Testis (tissue), 5 donors: ENCODE measurements around the gene LRRC30. TPM values are rescaled to one million over a fixed set of nuclear protein-coding genes. Genes with fewer than 3 reads are reported as not detected.

Source experiments
- DNase-seq: peaks from one replicate; pipeline ENCODE4 v3.0.0-alpha.2; 2019
- H3K27ac ChIP-seq, 2 donors: fragments of 200-600 bp; sonication (generic); one replicate each; pipeline ENCODE4 v1.5.1; 2019
- H3K27me3 ChIP-seq: fragments of 200-600 bp; sonication (generic); one replicate; pipeline ENCODE4 v1.5.1; 2019
- H3K36me3 ChIP-seq: fragments of 200-600 bp; sonication (generic); one replicate; pipeline ENCODE4 v1.5.1; 2017; ENCODE audit warnings: low read depth; ENCODE audit errors: missing control alignments
- H3K4me1 ChIP-seq: fragments of 200-600 bp; sonication (generic); one replicate; pipeline ENCODE4 v1.5.1; 2019
- H3K4me3 ChIP-seq, 2 donors: fragments of 200-600 bp; sonication (generic); one replicate each; pipeline ENCODE4 v1.5.1; 2017 to 2019
- H3K9me3 ChIP-seq: fragments of 200-600 bp; sonication (generic); one replicate; pipeline ENCODE4 v1.5.1; 2017
- CTCF ChIP-seq, 3 experiments: fragments of 450-650 bp in 2 of 3; fragments of 200-600 bp in 1 of 3; sonication (generic) in 1 of 3; IDR thresholded peaks; one replicate each; pipeline ENCODE4 v1.5.1; 2016 to 2019; ENCODE audit warnings: antibody characterized with exemption in 3 of 3, mild to moderate bottlenecking in 2 of 3, moderate library complexity in 1 of 3
- POLR2A ChIP-seq: fragments of 450-650 bp; IDR thresholded peaks from one replicate; pipeline ENCODE4 v1.6.1; 2017; ENCODE audit warnings: antibody characterized with exemption, mild to moderate bottlenecking, moderate library complexity
- WGBS, 2 donors: methylation state at CpG; one replicate each; pipeline ENCODE4 v1.1.5; 2018; 5-methylcytosine and 5-hydroxymethylcytosine counted together
- intact Hi-C: fragments of 100-400 bp; cut with DNase I; formaldehyde crosslinking; loops from one replicate; pipeline ENCODE4 v1.15.1; 2023; ENCODE audit warnings: low total_unique reads
- long read RNA-seq, 2 donors: transcript quantifications; one replicate each; lab custom pipeline, GENCODE V29; 2026
- polyA plus RNA-seq: library from polyadenylated mRNA; stranded (reverse); fragments of 350-450 nt; fragmentation: Illumina TruSeq; extraction: RNeasy Lipid Tissue Mini Kit (QIAGEN cat#74804); gene quantifications from one replicate; pipeline ENCODE4 v1.2.3, GENCODE V29; 2014; ENCODE audit warnings: low read depth, low replicate concordance; ENCODE audit not compliant: insufficient read depth
- total RNA-seq, 2 donors: library from RNA; depleted of rRNA; stranded (reverse); fragments of >200 nt; gene quantifications; one replicate each; pipeline ENCODE4 v1.2.3, GENCODE V29; 2016

LRRC30 gene
- total RNA-seq (not detected), polyA plus RNA-seq (not detected)
- long read RNA-seq, donor 1: 0 reads
- long read RNA-seq, donor 2: 0 reads

GRCh38 chr18:7230626-7231349 is at the start of gene LRRC30:
Gene LRRC30, plus strand, starts transcription at chr18:7231089. Its CDS starts 50 bp downstream, at chr18:7231139.
- 75 to 81% methylated on average over 13 of the region's 13 CpGs for WGBS, 2 donors
- TF ChIP-seq CTCF (IDR thresholded peaks at IDR 0.05): no peak
- TF ChIP-seq POLR2A: no peak
- Histone ChIP-seq H3K36me3 (no peaks in the 10 kb centered on the region), H3K27ac (no peak within 1 kb of the TSS), H3K4me3 (peak within 1 kb of the TSS in 1 of 2 donors; percentile 10), H3K9me3 (no peaks in the 10 kb centered on the region), H3K27me3 (no peaks in the 10 kb centered on the region), H3K4me1 (no peaks in the 10 kb centered on the region)
- intact Hi-C loops: no loop called here
- DNase-seq: no peak

- H3K27me3 ChIP-seq: no peaks in the 10 kb centered on the region
- DNase-seq: no peak
- WGBS, 2 donors: 86 to 91% methylated on average over 3 of the region's 3 CpGs
- intact Hi-C loops: no loop called here
- no peak overlapping the region for H3K27ac ChIP-seq
- H3K9me3 ChIP-seq: no peaks in the 10 kb centered on the region
- H3K36me3 ChIP-seq: no peaks in the 10 kb centered on the region
- H3K4me1 ChIP-seq: no peaks in the 10 kb centered on the region
- no peak overlapping the region for H3K4me3 ChIP-seq
- TF ChIP-seq CTCF (IDR thresholded peaks at IDR 0.05): no peak
- no peak for TF ChIP-seq POLR2A
Measured at GRCh38 chr18:7185701-7186100, 45.2 kb upstream of the LRRC30 start.

- Histone ChIP-seq H3K36me3 (no peaks in the 10 kb centered on the region), H3K27me3 (no peaks in the 10 kb centered on the region), H3K4me3 (no peak overlapping the region), H3K27ac (no peak overlapping the region), H3K4me1 (peaks cover 5% of the 10 kb centered on the region), H3K9me3 (no peaks in the 10 kb centered on the region)
- DNase-seq: no peak
- WGBS, 2 donors: 80 to 81% methylated on average over 2 of the region's 2 CpGs
- TF ChIP-seq CTCF (IDR thresholded peaks at IDR 0.05) (no peak), POLR2A (no peak)
- intact Hi-C loops: no loop called here
Measured at GRCh38 chr18:7190547-7191156, 40.2 kb upstream of the LRRC30 start.

GRCh38 chr18:7191736-7192135 is 39.2 kb upstream of the LRRC30 start:
- no peak overlapping the region for H3K4me3 ChIP-seq
- intact Hi-C loops: no loop called here
- H3K9me3 ChIP-seq: no peaks in the 10 kb centered on the region
- TF ChIP-seq POLR2A (no peak), CTCF (IDR thresholded peaks at IDR 0.05) (no peak)
- H3K36me3 ChIP-seq: no peaks in the 10 kb centered on the region
- H3K27me3 ChIP-seq: no peaks in the 10 kb centered on the region
- no peak for DNase-seq
- WGBS, 2 donors: 89 to 92% methylated on average over 2 of the region's 2 CpGs
- H3K27ac ChIP-seq: no peak overlapping the region
- peaks cover 5% of the 10 kb centered on the region for H3K4me1 ChIP-seq
